GM18909 (cell line): Measurements from ENCODE around the gene PURA.

Experiments
- ATAC-seq: cut with Tn5 transposase; IDR thresholded peaks from one replicate; pipeline ENCODE4 v1.9.1; 2021; ENCODE audit warnings: mild to moderate bottlenecking; ENCODE audit not compliant: unreplicated experiment, poor library complexity

Gene PURA

DNA sequence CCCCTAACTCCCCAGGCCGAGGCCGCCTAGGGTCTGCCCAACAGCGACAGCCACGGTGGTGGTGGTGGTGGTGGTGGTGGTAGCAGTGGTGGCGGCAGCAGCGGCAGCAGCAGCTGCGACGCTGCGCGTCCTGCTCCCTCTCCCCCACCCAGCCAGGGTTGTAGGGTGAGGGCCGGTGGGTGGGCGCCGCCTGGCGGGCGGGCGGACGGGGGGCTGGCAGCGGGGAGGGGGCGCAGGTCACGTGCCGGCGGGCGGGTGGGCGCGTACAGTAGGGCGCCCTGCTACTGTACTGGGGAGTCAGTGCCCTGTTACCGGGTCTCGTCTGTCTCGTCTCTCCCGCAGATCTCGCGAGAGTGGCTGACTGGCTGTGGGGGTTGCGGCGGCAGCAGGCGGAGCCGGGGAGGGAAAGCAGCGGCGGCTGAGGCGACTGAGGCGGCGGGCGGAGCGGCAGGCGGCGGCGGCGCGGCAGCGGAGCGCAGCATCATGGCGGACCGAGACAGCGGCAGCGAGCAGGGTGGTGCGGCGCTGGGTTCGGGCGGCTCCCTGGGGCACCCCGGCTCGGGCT is at the start of gene PURA:
Gene PURA (plus strand): TSS at position 411 of the 565 bp plus-strand sequence. CDS start 73 bp downstream, at position 484.
- ATAC-seq, result peak; percentile 90

DNA sequence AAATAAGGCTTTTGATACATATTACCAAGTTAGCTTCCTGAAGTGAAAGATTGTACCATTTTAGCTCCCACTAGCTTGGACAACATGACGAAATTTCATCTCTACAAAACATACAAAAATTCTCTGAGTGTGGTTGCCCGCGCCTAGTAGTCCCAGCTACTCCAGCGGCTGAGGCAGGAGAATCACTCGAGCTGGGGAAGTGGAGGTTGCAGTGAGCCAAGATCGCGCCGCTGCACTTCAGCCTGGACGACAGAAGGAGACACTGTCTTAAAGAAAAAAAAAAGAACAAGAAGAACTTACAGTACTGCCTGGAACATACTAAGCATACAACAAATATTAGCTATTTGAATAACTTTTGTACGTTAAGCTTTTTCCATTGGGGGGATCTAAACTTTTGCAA is 41.1 kb upstream of the PURA start:
- ATAC-seq, result no peak

DNA sequence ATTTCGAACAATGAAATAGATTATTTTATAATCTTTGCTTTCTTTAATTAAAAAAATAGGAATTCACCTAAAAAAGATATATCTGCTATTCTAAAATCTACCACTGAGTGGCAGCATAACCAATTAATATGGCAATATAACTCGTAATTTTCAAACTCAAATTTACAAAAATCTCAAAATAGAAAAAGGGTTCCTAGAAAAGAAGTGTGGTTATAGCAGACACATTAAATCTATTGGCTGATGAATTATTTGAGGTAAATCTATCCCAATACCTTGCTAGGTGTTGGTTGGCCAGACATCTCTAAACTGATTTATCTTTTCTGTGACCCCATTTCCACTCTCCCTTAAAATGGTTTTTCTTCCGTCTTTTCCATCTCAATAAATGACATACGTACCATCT is 40.6 kb upstream of the PURA start:
- no peak for ATAC-seq

DNA sequence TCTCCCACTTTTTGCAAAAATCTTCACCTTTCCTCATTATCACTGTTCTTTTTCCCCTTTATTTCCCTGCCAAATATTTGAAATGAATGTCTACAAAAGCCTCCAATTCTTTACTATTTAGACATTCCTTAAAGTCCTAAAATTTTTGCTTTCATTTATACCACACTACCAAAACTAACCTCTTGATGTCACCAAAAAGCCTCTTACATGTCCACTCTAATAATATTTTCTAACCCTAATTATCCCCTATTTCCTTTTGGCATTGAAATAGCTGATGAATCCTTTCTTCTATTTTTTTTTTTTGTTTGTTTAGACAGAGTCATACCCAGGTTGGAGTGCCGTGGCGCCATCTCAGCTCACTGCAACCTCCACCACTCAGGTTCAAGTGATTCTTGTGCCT is 38.5 kb upstream of the PURA start:
- no peak for ATAC-seq

DNA sequence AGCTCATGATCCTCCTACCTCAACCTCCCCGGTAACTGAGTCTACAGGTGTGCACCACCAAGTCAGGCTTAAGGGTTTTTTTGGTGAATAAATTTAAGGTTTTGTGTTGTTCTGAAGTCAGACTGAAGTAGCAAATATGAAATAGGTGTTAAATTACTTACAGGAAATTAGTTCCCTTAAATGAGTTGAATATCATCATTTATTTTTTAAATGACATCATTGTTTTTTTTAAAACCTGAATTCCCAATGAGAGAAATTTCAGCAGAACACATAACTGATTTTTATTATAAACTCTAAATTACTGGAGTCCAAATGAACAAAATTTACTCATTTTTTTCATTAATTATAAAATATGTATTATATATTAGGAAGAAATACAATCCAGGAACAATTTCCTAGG is 37.8 kb upstream of the PURA start:
- no peak for ATAC-seq

DNA sequence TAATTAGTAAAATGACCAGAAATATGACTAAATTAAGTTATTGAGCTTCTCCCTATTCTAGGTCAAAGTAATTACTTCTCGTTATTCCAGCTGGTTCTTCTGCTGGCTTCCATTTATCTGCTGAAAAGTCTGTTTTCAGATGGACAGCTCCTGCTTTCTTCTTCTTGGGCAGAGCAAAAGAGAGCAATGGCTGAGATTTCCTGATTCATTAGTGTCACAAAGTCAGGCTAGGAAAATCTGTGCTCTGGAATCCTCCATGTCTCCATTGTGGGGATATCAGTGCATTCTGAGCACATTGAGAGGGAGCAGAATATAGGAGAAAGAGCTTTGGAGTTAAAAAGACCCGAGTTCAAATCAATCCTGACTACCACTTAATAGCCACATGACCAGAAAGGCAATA is 37.1 kb upstream of the PURA start:
- no peak for ATAC-seq

DNA sequence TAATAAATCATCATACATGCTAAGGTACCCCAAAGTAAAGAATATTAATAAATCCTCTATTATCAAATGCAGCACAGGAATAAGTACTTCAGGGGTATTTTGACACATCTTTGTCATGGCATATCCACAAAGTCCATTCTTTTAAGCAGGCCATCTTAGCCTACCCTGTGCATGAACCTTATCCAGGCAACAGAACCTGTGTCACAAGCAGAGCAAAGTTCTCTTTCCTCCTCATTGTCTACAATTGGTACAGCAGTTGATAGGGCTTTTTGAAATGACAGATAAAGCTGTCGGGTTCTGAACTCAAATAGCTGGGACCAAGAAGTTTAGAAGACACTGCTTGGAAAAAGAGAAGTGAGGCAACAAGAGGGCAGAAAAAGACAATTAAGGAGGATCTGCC is 30.8 kb upstream of the PURA start:
- ATAC-seq, result no peak

DNA sequence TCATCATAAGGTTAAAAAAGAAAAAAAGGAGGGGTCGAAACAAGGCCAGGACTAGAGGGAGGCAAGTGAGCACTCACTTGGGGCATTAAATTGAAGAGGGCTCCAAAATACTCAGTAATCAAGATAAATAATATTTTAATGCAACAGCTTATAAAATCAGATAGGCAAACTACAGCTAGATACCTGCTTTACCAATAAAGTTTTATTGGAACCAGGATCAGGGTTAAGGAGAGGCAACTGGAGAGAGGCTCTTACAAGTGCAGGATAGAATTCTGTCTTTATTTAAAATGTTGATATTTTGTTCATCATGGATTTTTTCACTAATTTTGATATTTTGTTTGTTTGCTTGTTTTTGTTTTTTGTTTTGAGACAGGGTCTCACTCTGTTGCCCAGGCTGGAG is 30.3 kb upstream of the PURA start:
- ATAC-seq, result no peak

DNA sequence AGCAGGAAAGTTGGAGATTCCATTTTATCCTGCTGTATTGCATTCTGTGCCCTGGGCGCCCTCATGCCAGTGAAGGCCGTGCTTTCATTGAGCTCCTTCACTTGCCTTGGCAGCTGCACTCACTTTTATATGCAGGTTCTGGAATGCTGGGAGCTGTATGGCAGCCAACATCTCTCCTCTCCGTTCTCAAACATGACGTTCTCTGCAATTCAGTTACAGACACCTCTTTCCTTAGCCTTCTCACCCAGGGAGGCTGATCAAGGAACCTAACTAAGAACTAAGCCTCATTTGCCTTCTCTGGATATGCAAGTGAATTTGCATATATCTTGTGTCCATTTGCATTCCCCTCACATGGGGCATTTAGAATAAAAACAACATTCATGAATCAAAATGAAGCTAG is 29.4 kb upstream of the PURA start:
- no peak for ATAC-seq

DNA sequence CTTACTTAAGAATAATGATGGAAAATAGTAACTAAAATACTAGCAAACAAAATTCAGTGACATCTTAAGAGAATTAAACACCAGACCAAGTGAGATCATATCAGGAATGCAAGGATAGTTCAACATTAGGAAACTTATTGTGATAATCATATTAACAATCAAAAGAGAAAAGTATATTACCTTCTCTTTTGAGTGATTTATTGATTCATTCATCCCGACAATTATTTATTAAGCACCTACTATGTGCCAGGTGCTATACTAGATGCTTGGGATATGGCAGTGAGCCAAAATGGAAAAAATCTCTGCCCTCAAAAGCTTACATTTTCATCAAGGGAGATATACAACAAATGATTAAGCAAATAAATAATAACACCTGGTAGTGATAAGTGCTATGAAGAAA is 23.7 kb upstream of the PURA start:
- no peak for ATAC-seq

DNA sequence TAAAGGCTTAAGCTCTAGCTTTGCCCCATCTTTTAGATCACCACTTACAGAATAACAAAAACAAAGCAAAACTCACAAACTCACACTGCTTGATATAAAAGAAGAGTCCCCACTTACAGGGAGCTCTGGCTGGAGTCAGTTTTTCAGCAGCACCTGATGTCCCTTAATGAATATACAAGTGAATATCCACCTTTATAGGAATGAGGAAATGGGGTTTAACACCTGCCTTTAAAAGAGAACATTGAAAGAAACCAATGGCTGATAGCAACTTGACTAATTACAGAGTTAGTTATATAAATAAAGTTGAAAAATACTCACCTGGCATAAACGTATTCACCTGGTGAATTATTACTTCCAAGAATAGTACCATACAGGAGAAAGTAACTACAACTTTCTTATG is 20.7 kb upstream of the PURA start:
- ATAC-seq, result no peak

DNA sequence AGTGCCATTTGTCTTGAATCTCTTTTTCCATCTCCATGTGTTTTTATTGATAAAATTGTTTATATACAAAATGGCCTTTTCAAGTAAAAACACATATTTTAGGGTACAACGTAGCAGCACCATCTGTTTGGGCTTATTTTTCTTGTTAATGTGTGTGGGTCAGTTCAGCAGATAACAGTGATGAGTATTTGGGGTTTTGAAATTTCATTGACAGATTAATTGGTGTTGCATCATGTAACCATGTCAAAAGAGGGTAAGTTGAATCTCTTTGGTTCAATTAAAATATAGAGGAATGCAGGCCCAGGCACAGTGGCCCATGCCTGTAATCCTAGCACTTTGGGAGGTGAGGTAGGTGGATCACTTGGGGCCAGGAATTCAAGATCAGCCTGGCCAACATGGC is 20.0 kb upstream of the PURA start:
- no peak for ATAC-seq

DNA sequence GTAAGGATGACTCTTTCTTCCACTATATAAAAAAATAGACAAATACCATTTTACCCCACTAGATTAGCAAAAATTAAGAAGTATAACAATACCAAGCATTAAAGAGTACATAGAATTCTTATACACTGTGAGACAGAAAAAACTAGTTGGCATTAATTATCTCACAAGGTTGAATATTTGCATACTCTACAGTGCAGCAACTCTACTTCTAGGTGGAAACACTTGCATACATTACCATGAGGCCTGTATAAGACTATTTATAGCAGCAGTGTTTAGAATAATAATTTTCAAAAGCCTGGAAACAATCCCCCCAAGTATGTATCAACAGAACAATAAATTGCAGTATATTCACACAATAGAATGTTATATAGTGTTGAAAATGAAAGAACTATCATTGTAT is 19.0 kb upstream of the PURA start:
- ATAC-seq, result no peak

DNA sequence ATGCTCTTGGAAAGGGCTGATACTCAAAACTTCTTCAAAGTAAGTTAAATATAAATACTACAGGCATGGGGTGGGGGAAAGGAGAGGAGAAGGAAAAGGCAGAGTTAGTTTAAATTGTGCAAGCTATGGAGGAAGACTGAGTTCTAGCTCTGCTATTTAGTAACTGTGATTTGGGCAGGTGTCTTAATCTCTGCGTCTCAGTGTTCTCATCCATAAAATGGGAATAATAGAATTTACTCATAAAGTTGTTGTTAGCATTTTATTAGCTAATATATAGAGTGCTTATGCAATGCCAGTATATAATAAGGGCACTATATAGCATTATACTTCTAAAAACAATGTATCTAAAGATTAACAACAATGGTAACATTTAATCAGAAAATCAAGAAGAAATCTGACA is 12.7 kb upstream of the PURA start:
- no peak for ATAC-seq

DNA sequence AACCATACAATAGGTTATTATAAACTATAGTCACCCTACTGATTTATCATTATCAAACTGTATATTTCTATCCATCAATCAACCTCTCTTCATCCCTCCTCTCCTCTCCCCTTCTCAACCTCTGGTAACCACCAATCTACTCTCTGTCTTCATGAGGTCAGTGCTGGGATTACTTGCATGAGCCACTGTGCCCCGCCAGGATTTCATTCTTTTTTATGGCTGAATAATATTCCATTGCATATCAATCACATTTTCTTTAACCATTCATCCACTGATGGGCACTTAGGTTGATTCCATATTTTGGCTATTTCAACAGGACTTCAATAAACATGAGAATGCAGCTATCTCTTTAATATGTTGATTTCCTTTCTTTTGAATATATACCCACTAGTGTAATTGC is 10.8 kb upstream of the PURA start:
- no peak for ATAC-seq

DNA sequence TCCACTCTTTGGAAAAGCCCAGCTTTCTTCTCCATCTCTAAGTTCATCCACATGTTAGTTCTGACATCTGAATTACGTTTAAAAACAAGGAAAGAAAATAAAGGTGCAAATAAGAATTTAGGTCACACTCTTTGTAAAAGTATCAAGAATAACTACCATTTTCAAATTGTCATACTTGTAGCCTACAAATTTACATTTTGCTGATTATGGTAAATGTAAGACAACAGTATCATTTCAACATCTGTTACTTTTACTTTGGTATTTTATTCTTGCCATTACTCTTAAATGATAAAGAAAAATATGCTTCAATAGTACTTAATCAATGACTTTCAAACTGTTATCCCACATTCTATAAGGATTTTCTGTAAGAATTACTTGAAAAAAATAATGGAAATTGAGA is 9.8 kb upstream of the PURA start:
- no peak for ATAC-seq

DNA sequence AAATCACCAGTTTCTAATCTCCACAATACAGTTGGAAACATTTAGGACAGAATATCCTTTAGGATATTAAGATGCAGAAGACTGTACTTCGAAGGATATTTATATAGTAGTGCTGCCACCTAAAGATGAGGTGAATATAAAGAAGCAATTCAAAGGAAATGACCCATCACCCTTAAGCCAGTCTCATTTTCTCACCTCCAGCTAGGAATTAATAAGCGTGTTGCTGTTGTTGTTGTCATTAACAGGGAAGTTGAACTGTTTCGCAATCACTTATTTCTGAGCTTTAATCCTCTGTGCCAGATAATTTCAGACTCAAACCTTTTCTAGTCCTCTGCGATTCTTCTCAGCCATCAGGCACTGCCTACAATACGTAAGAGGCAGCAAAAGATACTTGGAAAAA is 7.8 kb upstream of the PURA start:
- no peak for ATAC-seq

DNA sequence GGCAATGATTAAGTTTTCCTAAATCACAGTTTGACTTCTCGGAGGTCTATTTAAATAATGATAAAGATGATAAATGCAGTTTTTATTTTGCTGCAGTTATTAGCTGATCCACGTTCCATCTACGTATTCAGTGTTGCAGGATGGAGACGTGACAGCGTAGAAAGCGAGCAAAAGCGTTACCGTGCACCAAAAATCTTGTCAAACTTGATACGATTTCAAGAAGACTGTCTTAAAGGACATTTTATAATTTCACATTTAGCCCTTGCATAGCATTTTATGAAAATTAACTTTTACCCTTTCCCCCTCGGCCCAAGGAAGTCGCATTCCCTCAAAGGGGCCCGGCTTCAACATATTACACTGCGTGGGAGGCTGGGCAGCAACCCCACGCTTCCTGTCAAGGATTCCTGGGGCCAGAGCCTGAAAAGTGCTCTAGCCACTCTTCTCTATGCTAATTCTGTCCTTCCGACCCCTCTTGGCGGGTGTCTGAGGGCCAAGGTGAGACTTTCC is 7.1 kb upstream of the PURA start:
- no peak for ATAC-seq

DNA sequence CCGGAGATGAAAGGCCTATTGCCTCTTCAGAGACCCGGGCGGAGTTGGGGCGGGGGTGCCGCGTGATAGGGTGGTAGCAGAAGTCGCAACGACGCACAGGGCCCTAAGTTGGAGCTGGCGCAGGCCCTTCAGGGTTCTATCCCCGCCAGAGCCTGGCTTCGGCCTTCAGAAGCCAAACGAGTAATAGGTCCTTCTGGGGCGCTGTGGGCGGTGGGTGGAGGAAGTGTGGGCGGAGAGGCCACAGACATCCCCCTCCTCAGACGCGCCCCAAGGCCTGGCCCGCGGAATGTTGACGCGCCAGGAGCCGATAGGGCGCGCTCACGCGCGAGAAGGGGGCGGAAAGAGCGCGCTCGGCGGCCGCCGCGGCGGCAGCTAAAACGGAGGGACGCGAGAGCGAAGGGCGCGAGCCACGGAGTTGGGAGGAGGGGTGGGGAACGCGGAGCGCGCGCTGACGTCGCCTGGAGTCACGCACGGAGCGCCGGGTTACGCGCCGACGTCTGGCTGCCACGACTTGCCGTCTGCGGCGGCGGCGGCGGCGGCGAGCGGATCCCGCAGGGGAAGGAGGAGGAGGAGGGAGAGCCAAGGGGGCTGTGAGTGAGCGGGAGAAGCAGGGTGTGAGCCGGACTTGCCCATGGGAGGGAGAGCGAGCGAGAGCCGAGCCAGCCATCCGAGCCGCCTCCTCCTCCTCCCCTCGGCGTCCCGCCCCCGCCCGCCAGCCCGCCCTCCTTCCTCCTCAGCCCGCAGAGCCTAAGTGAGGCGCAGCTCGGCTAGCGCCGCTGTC is 6.4 kb upstream of the PURA start:
- ATAC-seq, result peak; percentile 93

DNA sequence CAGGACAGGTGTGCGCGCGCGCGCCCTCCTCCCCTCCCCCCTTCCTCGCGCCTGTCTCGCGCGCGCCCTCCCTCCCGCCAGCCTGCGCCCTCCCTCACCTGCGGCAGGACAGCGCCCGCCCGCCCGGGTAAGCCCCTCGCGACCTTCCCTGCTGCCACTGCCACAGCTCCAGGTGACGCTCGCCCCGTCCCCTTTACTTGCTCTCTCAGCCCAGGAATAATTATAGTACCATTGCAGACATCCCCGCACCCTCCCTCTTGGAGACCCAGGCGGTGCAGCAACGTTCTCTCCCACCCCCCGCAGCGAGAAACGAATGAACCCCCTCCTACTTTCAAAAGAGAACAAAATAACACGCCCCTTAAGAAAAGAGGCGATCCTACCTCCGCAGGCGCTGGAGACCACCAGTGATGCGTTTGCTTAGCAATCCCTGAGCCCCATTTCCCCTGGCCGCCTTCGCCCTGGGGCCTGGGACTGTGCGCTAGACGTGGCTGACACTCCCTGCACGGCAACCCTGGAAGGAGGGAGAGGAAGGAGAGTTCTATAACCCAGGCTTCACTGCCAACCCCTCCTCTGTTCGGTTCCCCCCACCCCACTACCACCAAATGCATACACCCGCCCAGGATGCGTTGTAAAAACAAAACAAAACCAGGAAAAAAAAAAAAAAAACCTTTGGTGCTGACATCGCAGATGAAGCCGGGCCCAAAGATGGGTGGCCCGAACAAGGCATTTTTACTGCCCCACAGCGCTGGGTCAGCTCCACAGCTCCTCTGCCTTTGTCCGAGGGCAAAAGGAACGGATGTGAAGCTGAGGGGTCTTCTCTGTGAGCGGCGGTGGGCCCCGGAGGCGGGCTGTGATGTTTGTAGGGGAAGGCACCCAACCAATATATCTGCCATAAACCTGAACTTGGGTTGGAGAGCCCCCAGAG is 5.6 kb upstream of the PURA start:
- no peak for ATAC-seq
